Measurements from ENCODE around the gene MORC1.

MORC1 gene

GRCh38 chr3:109023167-109023566 is 94.8 kb downstream of the MORC1 start:
- H3K27me3 ChIP-seq (ENCODE audit: control insufficient read depth, insufficient read depth, low read length): no peaks in the 10 kb centered on the region
- no peak overlapping the region for H3K9ac ChIP-seq (ENCODE audit: low read depth, low read length)
- no peaks in the 10 kb centered on the region for H3K9me3 ChIP-seq (ENCODE audit: control insufficient read depth, insufficient read depth, low read length)
- no peaks in the 10 kb centered on the region for H3K36me3 ChIP-seq (ENCODE audit: control insufficient read depth, insufficient read depth, low read length)
- H3K4me1 ChIP-seq (ENCODE audit: control insufficient read depth, insufficient read depth, low read length): no peaks in the 10 kb centered on the region
- H3K4me3 ChIP-seq (ENCODE audit: low read depth, low read length): no peak overlapping the region

GRCh38 chr3:109021556-109021955 is 96.4 kb downstream of the MORC1 start:
- no peak overlapping the region for H3K4me3 ChIP-seq (ENCODE audit: low read depth, low read length)
- no peaks in the 10 kb centered on the region for H3K4me1 ChIP-seq (ENCODE audit: control insufficient read depth, insufficient read depth, low read length)
- H3K9ac ChIP-seq (ENCODE audit: low read depth, low read length): no peak overlapping the region
- no peaks in the 10 kb centered on the region for H3K9me3 ChIP-seq (ENCODE audit: control insufficient read depth, insufficient read depth, low read length)
- H3K36me3 ChIP-seq (ENCODE audit: control insufficient read depth, insufficient read depth, low read length): no peaks in the 10 kb centered on the region
- H3K27me3 ChIP-seq (ENCODE audit: control insufficient read depth, insufficient read depth, low read length): no peaks in the 10 kb centered on the region

DNA sequence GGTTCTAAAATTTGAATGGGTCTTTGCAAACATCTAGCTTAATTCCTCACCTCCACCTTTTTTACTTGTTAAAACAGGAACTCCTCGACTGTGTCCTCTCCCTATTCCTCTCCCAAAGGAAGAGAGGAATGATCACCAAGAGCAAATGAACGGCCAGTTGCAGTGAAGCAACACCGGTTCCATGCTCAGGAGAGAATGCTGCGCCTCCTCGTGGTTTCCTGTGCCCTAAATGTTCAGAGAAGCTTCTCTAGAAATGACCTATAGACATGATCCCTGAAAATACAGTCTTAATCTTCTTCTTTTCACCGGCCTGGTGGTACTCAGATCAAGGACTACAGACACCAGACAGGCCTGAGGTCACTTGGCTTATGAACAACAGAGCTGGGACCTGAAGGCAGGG is 99.1 kb downstream of the MORC1 start:
- Histone ChIP-seq H3K9me3 (ENCODE audit: control insufficient read depth, insufficient read depth, low read length) (no peaks in the 10 kb centered on the region), H3K4me3 (ENCODE audit: low read depth, low read length) (no peak overlapping the region), H3K27me3 (ENCODE audit: control insufficient read depth, insufficient read depth, low read length) (no peaks in the 10 kb centered on the region), H3K4me1 (ENCODE audit: control insufficient read depth, insufficient read depth, low read length) (no peaks in the 10 kb centered on the region), H3K36me3 (ENCODE audit: control insufficient read depth, insufficient read depth, low read length) (no peaks in the 10 kb centered on the region), H3K9ac (ENCODE audit: low read depth, low read length) (no peak overlapping the region)

DNA sequence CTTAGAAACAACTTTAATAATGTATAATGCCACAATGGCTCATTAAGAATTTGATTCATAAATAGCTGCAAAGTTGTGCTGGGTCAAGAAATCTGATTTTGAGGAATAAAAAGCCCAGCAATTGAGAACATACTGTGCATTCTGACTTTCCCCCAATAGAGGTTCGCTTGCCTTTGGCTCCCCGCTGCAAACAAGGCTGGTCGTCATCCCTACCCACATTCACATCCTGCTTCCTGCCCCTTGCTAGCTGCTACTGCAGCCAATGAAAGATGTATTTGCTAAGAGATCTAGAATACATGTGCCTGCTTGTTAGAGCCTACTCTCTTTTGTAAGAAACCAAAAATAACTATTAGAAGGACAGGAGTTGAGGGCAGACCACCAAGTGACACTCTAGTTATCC is 112.5 kb downstream of the MORC1 start:
- no peaks in the 10 kb centered on the region for H3K36me3 ChIP-seq (ENCODE audit: control insufficient read depth, insufficient read depth, low read length)
- H3K9me3 ChIP-seq (ENCODE audit: control insufficient read depth, insufficient read depth, low read length): no peaks in the 10 kb centered on the region
- H3K4me1 ChIP-seq (ENCODE audit: control insufficient read depth, insufficient read depth, low read length): no peaks in the 10 kb centered on the region

GRCh38 chr3:108998436-108998835 is 119.5 kb downstream of the MORC1 start:
- H3K9ac ChIP-seq (ENCODE audit: low read depth, low read length): no peak overlapping the region
- no peaks in the 10 kb centered on the region for H3K36me3 ChIP-seq (ENCODE audit: control insufficient read depth, insufficient read depth, low read length)
- no peaks in the 10 kb centered on the region for H3K27me3 ChIP-seq (ENCODE audit: control insufficient read depth, insufficient read depth, low read length)
- H3K9me3 ChIP-seq (ENCODE audit: control insufficient read depth, insufficient read depth, low read length): no peaks in the 10 kb centered on the region
- no peaks in the 10 kb centered on the region for H3K4me1 ChIP-seq (ENCODE audit: control insufficient read depth, insufficient read depth, low read length)
- H3K4me3 ChIP-seq (ENCODE audit: low read depth, low read length): no peak overlapping the region

More for the DNA sequence above, 112.5 kb downstream of the MORC1 start:
- Histone ChIP-seq H3K9ac (ENCODE audit: low read depth, low read length) (no peak overlapping the region), H3K27me3 (ENCODE audit: control insufficient read depth, insufficient read depth, low read length) (no peaks in the 10 kb centered on the region), H3K4me3 (ENCODE audit: low read depth, low read length) (no peak overlapping the region)

DNA sequence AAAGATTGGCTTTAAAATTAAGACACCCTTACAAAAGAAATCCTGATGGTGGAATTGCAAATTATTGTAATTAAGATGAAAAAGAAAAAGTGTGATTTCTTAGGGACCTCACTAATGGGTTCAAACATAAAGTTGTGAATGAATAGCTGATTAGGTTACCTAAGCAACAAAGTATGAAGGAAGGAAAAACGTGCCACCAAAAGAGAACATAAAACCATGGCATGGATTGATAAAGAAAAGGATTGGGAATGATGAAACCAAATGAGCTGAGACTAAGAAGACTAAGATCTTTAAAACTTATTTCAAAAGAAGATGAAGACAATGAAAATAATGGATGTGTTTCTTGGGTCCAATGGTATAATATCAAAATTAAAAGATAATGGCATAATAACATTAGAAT is 132.1 kb downstream of the MORC1 start:
- no peaks in the 10 kb centered on the region for H3K36me3 ChIP-seq (ENCODE audit: control insufficient read depth, insufficient read depth, low read length)
- H3K9me3 ChIP-seq (ENCODE audit: control insufficient read depth, insufficient read depth, low read length): no peaks in the 10 kb centered on the region
- H3K4me1 ChIP-seq (ENCODE audit: control insufficient read depth, insufficient read depth, low read length): no peaks in the 10 kb centered on the region
- H3K4me3 ChIP-seq (ENCODE audit: low read depth, low read length): no peak overlapping the region
- no peaks in the 10 kb centered on the region for H3K27me3 ChIP-seq (ENCODE audit: control insufficient read depth, insufficient read depth, low read length)
- H3K9ac ChIP-seq (ENCODE audit: low read depth, low read length): no peak overlapping the region

DNA sequence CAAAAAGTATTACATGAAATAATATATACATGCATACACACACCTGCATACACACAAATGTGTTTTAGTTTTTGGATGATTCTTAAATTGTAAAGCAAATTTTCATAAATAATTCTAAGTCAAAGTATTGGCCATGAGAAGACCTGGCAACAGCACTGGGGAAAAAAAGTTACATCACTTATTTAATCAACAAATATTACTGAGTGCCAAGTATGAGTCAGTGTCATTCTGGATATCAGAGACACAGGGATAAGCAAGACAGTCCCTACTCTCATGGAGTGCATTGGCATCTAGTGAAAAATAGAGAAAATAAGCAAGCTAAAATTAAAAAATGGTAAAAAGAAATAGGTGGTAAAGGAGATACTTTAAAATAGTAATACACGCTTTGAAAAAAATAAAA is 134.9 kb downstream of the MORC1 start:
- Histone ChIP-seq H3K27me3 (ENCODE audit: control insufficient read depth, insufficient read depth, low read length) (no peaks in the 10 kb centered on the region), H3K4me3 (ENCODE audit: low read depth, low read length) (no peak overlapping the region), H3K36me3 (ENCODE audit: control insufficient read depth, insufficient read depth, low read length) (no peaks in the 10 kb centered on the region), H3K9ac (ENCODE audit: low read depth, low read length) (no peak overlapping the region), H3K9me3 (ENCODE audit: control insufficient read depth, insufficient read depth, low read length) (no peaks in the 10 kb centered on the region), H3K4me1 (ENCODE audit: control insufficient read depth, insufficient read depth, low read length) (no peaks in the 10 kb centered on the region)

- Histone ChIP-seq H3K36me3 (ENCODE audit: control insufficient read depth, insufficient read depth, low read length) (no peaks in the 10 kb centered on the region), H3K4me1 (ENCODE audit: control insufficient read depth, insufficient read depth, low read length) (no peaks in the 10 kb centered on the region), H3K4me3 (ENCODE audit: low read depth, low read length) (no peak overlapping the region), H3K9ac (ENCODE audit: low read depth, low read length) (no peak overlapping the region), H3K27me3 (ENCODE audit: control insufficient read depth, insufficient read depth, low read length) (no peaks in the 10 kb centered on the region), H3K9me3 (ENCODE audit: control insufficient read depth, insufficient read depth, low read length) (no peaks in the 10 kb centered on the region)
Measured at GRCh38 chr3:108976058-108976457, 141.9 kb downstream of the MORC1 start.

DNA sequence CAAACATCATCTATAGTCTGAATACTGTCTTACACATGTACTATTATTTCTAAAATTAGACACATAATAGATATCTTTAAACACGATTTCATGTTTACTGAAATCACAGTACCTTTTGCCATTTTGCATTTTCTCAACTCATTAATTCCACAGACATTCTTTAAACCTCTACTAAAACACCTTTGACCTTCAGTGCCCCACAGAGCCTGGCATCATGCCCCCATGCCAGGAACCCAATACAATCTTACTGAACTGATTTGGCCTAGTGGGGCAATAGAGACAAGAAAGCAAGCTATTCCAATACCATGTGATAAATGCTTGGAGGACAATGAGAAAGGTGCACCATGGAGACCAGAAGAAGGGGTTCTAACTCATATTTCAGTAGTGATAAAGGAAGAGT is 144.9 kb downstream of the MORC1 start:
- H3K4me3 ChIP-seq (ENCODE audit: low read depth, low read length): no peak overlapping the region
- H3K36me3 ChIP-seq (ENCODE audit: control insufficient read depth, insufficient read depth, low read length): no peaks in the 10 kb centered on the region
- H3K27me3 ChIP-seq (ENCODE audit: control insufficient read depth, insufficient read depth, low read length): no peaks in the 10 kb centered on the region
- H3K9me3 ChIP-seq (ENCODE audit: control insufficient read depth, insufficient read depth, low read length): no peaks in the 10 kb centered on the region
- no peaks in the 10 kb centered on the region for H3K4me1 ChIP-seq (ENCODE audit: control insufficient read depth, insufficient read depth, low read length)
- no peak overlapping the region for H3K9ac ChIP-seq (ENCODE audit: low read depth, low read length)

DNA sequence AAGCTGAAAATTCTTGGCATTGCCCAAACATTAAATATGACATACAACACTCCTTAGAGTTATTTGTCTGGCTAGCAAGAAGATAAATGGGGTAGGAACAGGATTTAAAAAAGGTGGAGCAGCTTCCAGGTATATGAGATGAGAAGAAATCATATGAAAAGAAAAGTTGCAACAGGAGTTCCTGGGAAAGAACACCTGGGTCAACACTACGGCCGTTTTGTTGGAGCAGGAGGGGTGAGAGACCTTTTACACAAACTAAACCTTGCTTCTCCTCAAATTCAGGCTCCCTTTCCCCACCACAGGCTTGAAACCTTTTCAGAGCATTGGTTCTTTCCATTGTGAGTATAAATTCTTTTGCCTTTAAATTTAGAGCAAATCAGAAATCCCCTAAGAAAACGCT is 145.5 kb downstream of the MORC1 start:
- Histone ChIP-seq H3K4me1 (ENCODE audit: control insufficient read depth, insufficient read depth, low read length) (no peaks in the 10 kb centered on the region), H3K9ac (ENCODE audit: low read depth, low read length) (no peak overlapping the region), H3K27me3 (ENCODE audit: control insufficient read depth, insufficient read depth, low read length) (no peaks in the 10 kb centered on the region), H3K4me3 (ENCODE audit: low read depth, low read length) (no peak overlapping the region), H3K36me3 (ENCODE audit: control insufficient read depth, insufficient read depth, low read length) (no peaks in the 10 kb centered on the region), H3K9me3 (ENCODE audit: control insufficient read depth, insufficient read depth, low read length) (no peaks in the 10 kb centered on the region)

DNA sequence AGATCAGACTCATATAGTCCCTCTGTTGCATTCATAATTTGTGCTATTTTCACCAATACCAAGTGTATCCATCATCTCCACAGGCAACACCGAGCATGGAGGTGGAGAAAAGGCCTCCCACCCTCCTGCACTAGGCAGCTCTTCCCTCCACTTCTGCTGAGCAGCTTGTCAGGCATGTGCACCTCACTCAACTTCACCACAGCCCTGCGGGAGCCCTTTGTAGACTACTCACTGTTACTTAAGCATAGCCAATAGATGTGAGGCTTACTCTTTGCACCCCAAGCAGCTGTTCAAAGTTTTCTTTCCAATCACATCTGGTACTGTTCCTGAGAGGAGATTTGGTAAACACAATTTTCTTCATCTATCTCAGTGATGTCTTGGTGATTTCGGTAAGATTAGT is 147.4 kb downstream of the MORC1 start:
- Histone ChIP-seq H3K36me3 (ENCODE audit: control insufficient read depth, insufficient read depth, low read length) (no peaks in the 10 kb centered on the region), H3K9ac (ENCODE audit: low read depth, low read length) (no peak overlapping the region), H3K27me3 (ENCODE audit: control insufficient read depth, insufficient read depth, low read length) (no peaks in the 10 kb centered on the region), H3K9me3 (ENCODE audit: control insufficient read depth, insufficient read depth, low read length) (no peaks in the 10 kb centered on the region), H3K4me1 (ENCODE audit: control insufficient read depth, insufficient read depth, low read length) (no peaks in the 10 kb centered on the region), H3K4me3 (ENCODE audit: low read depth, low read length) (no peak overlapping the region)

DNA sequence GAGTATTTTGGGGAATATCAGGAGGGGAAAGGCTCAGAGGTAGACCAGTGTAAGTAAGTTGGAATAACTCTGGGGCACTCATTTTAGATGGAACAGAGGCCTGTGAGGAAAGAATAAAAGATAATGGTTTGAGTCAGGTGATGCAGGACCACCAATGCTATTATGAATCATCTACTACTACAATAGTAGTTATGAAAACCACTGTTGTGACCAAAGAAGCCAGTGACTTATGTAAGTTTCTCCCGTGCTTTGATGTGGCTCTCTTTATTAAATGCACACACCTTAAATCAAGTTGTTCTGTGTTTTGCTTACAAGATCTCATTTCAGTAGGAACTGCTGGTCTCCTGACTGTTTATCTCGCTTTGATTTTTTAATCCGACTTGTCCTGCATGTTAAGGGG is 151.2 kb downstream of the MORC1 start:
- Histone ChIP-seq H3K9me3 (ENCODE audit: control insufficient read depth, insufficient read depth, low read length) (no peaks in the 10 kb centered on the region), H3K4me3 (ENCODE audit: low read depth, low read length) (no peak overlapping the region), H3K4me1 (ENCODE audit: control insufficient read depth, insufficient read depth, low read length) (no peaks in the 10 kb centered on the region), H3K36me3 (ENCODE audit: control insufficient read depth, insufficient read depth, low read length) (no peaks in the 10 kb centered on the region), H3K27me3 (ENCODE audit: control insufficient read depth, insufficient read depth, low read length) (no peaks in the 10 kb centered on the region), H3K9ac (ENCODE audit: low read depth, low read length) (no peak overlapping the region)

- Histone ChIP-seq H3K9ac (ENCODE audit: low read depth, low read length) (no peak overlapping the region), H3K4me1 (ENCODE audit: control insufficient read depth, insufficient read depth, low read length) (no peaks in the 10 kb centered on the region), H3K36me3 (ENCODE audit: control insufficient read depth, insufficient read depth, low read length) (no peaks in the 10 kb centered on the region), H3K27me3 (ENCODE audit: control insufficient read depth, insufficient read depth, low read length) (no peaks in the 10 kb centered on the region), H3K9me3 (ENCODE audit: control insufficient read depth, insufficient read depth, low read length) (no peaks in the 10 kb centered on the region), H3K4me3 (ENCODE audit: low read depth, low read length) (no peak overlapping the region)
Measured at GRCh38 chr3:108959017-108959416, 158.9 kb downstream of the MORC1 start.
